NOMO-1 treated with DMSO at 0.1 percent for 48 hours (cell line): ENCODE results near the gene SLC6A17.
A peak's percentile ranks its signal among the peaks of the same experiment; 100 is the strongest.

ENCODE experiments used
- DNase-seq: peaks from one replicate; lab custom pipeline; 2025; ENCODE audit not compliant: unreplicated experiment; lab: John Stamatoyannopoulos, UW

The SLC6A17 gene

DNA sequence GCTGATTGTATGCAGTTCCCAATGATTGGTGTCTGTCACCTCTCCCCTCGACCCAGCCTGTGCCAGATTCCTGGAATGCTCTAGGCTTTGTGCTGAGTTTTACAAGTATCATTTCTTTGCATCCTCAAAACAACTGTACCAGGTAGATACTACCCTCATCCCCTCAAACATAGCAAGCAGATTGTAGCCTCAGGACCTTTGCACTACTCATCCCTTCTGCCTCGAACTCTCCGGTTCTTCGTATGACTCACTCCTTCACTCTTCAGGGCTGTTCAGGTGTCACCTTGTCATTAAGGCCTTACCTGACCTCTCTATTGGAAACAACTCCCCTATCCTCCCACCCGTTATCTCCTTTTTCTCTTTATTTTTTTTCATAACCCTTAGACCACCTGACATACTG, 67.8 kb downstream of the SLC6A17 start:
- no peak for DNase-seq

DNA sequence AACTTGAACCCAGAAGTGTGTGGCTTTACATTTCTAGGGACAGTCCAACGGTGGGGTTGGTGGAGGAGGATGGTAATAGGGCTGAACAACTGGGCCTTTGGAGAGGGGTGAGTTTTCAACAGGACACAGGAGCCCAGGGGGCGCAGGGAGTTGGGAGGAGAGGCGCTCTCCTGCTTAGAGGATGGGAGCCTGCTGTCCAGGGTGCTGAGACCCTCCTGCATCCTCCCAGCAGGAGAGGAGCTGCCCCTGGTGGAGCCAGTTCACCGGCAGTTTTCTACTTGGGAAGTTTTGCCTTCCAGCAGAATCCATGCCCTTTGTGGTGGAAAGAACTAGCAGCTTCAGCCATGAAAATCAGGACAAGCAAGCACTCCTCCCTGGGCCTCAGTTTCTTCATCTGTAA, 68.4 kb downstream of the SLC6A17 start:
- DNase-seq = no peak

DNA sequence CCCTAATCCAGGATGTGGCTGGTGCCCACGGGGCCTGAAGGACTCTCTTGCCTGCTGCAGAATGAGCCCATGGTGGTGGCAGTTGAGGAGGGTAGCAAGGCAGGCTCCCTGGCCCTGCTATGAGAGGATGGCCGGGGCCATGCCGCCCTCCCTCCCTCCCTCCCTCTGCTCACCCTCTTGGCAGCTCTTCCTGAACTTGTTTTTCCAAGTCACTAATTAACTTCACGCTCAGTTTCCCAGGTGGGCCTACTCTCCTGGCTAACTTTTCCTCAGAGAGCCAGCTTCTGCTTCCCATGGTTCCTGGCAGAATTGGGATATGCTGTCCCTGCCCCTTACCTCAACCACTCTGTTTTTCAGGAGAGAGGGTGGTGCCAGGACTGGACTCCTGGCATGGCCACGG, 70.0 kb downstream of the SLC6A17 start:
- DNase-seq = no peak

DNA sequence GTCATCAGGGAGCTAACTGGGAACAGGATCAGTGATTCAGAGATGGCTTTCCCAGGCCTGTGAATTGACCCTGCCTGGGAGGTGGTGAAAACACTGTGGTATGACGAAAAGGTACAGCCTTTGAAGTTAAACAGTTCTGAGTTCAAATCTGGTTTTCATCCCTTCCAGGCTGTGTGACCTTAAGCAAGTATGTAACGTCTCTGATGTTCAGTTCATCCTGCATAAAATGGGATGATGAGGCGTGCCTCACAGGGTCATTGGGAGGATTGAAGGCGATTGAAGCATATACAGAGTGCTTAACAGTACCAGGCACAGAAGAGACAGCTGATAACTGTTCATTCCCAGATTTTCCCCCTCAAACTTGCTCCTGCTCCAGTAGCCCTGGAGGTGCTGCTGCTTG, 70.8 kb downstream of the SLC6A17 start:
- DNase-seq = no peak

DNA sequence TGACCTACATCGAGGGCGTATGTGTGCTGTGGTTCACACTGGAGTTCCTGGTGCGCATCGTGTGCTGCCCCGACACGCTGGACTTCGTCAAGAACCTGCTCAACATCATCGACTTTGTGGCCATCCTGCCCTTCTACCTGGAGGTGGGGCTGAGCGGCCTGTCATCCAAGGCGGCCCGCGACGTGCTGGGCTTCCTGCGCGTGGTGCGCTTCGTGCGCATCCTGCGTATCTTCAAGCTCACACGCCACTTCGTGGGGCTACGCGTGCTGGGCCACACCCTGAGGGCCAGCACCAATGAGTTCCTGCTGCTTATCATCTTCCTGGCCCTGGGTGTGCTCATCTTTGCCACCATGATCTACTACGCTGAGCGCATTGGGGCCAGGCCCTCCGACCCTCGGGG, 72.8 kb downstream of the SLC6A17 start:
- no peak for DNase-seq

DNA sequence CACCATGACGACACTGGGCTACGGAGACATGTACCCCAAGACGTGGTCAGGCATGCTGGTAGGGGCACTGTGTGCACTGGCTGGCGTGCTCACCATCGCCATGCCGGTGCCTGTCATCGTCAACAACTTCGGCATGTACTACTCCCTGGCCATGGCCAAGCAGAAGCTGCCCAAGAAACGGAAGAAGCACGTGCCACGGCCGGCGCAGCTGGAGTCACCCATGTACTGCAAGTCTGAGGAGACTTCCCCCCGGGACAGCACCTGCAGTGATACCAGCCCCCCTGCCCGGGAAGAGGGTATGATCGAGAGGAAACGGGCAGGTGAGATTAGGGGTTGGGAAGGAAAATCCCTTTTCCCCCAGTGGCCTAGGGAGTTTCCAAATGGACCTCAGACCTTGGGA, 73.3 kb downstream of the SLC6A17 start:
- DNase-seq = no peak

DNA sequence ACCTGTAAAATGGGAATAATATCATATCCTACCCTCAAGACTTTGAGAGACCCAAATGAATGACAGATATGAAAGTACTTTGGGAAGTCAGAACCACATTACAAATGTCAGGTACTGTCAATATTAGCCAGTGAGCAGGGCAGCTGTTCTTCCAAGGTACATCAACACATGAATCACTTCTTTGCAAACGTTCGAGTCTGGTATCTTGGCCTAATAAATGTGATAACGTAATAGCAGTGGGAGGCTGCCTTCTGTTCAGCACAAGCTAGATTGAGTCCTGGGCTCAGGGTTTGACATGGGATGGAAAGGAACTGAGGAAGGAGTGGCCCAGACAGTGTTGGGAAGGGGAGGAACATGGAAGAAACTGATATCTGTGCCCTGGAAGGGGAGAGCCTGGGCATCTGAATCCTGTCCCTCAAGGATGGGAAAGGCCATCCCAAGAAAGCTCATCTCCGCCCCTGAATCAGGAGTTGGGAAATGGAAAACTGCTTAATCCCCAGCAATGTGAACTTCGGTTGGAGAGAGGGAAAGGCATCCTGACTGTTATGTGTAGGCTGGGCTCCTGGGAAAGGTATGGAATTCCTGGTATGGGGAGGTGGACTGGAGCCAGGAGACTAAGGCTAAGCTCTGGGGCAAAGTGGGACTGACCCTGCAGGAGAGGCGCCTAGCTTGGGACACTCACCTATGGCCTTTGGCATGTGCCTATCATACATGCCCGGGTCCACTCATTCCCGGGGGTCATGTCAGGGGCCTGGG, 74.1 kb downstream of the SLC6A17 start:
- DNase-seq = no peak

DNA sequence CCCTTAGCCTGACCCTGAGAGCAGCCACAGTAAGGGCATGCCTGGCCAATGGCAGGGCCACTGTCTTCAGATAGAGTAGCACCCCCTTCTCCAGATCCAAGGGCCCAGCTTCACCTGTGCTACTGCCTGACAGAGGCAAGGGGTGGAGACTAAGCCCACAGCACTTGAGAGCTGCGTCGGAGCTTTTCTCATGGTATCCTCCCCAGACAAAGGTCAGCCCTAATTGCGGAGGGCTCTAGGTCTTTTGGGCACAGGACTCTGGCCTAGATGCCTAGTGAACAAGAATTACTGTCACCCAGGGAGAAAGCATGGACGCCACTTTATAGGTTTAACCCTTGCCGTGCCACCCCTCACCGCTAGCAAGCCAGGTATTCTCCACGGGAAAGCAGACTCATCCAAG, 74.9 kb downstream of the SLC6A17 start:
- DNase-seq = no peak

DNA sequence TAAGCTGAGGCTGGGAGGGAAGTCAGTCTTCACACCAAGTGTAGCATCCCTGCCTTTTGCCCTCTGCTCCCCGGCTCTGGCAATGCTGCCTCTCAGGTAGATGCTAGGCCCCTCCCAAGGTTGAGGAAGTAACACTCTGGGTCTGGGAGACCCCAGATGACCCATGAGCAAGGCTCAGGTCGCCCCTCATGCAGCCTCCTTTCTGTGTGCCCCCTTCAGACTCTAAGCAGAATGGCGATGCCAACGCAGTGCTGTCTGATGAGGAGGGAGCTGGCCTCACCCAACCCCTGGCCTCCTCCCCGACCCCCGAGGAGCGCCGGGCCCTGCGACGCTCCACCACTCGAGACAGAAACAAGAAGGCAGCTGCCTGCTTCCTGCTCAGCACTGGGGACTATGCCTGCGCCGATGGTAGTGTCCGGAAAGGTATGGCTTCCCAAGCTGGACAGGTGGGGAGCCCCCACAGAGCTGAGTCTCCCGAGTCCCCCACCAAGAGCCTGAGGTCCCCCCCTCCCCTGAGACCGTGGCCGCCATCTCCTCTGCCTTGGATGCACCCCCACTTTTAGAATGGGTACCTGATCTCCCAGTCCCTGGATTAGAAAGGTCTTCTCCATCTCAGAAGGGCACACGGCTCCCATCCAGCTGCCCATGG, 75.6 kb downstream of the SLC6A17 start:
- no peak for DNase-seq

DNA sequence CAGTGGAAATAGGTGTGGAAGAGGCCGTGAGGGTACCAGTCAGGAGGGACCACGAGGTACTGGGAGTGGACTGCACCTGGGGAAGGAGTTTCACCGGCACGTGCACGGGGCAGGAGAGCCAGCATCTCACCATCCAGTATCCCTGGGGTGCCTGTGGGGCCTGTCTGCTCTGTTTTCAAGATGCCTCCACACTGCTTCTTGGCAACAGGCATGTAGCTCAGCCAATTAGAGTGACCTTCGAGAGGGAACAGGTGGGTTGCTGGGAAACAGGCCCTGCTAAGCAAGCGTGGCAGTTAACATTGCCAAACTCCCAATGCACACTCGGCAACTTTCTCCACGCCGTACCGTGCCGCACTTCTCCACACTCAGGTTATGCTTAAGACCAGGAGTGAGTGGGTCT, 77.5 kb downstream of the SLC6A17 start:
- no peak for DNase-seq

DNA sequence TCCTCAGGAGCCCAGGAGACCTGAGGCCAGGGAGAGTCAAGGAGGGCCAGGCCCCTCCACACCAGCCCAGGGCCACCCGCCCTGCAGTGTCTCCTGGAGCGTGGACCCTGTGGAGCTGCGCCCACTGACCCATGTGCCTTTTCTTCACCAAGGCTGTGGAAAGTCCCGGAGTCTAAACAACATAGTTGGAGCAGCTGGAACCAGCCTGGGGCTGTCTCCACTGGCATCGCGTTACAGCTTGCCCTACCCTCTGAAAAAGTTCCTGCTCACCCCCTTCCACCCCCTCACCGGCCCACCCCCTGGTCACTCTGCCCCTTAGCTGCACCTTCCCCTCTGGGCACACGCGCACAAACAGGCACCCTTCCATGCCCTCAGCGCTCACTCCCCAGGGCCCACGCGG, 78.1 kb downstream of the SLC6A17 start:
- no peak for DNase-seq

DNA sequence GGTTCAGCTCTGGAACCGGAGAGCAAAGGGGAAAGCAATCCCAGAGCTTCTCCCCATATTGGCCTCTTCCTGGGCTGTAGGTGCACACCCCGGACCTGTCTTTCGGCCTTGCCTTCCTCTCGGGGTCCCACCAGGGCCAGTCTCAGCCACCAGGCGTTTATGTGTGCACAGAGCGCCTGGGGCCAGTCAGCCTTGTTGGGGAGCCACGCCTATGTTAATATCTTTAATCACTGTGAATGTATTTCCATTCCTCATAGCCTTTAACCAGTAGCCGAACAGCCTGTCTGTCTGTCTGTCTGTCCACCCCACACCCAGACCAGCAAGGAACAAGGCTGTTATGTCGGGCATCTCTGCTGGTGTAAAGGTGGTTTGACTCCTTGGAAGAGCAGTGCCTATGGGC, 78.6 kb downstream of the SLC6A17 start:
- no peak for DNase-seq

DNA sequence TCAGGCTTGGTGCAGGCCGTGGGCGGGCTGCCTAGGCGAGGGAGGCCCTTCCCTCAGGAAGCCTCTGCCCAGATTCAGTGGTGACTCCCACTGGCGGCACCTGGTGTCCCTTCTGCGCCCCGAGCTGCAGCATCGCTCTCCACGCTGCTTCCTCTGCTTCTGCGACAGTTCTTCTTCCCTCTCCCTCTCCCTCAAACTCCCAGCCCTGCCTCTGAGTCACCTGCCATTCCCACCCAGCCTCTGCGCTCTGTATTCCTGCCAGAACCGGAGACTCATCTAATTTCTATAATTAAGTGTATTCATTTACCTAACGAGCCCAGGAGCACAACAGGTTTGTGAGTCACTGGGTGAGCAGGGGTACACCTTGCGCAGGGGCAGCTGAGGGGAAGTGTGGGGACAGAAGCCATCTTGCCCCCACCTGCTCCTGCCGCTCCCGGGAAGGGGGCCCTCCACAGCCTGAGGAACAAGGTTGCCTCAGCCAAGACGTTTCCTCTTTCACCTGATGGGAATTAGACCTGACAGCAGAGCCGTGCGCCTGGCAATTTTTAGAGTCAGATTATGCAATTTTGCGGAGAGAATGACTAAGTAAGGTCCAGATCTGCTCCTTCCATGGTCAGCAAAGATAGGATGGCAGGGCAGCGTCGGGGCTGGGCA, 79.2 kb downstream of the SLC6A17 start:
- peak; percentile 14 for DNase-seq

DNA sequence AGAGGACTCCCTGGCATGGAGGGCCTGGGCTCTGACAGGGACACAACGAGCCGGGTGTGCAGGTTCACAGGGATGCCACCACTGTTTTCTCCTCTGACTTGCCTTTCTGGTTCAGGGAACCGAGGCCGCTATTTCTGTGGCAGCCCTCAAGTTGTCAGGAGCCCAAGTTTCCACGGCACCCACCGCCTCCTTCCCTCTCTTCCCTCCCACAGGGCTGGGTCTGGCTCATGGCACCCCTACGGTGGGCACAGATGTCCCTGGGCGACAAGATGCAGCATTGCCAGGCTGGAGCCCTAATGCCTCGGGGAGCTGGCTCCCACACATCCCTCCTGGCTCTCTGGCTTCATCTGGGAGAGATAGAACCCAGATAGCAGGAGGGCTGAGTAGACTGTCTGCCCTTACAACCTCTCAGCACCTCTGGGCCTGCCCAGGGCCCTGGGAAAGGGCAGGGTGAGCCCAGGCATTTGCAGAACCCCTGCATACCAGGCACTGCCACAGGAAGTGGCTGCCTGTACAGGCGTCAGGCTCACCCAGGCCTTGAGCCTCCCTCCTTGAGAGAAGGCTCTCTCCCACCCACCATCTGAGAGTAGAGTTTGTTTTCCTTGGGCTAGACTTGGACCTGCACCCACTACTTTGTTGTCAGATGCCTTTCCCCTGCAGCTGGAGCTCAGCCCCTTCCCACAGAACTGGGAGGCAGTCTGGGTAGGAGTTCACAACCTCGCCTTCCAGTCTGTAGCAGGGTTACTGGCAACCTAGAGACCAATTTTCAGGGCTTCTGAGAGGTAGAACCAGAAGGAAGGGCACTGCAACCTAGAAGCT, 80.3 kb downstream of the SLC6A17 start:
- no peak for DNase-seq

DNA sequence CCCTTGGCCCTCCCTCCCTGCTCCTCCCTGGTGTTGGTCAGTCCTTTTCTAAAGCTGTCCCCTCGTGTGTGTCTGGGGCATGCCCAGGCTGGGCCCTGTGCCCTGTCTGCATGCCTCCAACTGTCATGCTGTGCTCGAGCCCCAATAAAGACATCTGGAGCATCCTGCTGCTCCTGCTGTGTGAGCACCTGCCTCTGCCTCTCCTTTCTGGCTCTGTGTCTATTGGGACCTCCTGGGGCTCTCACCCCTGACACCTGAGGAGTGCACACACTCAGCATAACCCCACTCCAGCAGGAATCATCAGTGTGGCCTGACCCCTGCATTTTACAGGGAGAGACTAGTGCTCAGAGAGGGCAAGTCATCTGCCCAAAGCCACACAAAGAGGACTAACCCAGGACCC, 83.6 kb downstream of the SLC6A17 start:
- no peak for DNase-seq

DNA sequence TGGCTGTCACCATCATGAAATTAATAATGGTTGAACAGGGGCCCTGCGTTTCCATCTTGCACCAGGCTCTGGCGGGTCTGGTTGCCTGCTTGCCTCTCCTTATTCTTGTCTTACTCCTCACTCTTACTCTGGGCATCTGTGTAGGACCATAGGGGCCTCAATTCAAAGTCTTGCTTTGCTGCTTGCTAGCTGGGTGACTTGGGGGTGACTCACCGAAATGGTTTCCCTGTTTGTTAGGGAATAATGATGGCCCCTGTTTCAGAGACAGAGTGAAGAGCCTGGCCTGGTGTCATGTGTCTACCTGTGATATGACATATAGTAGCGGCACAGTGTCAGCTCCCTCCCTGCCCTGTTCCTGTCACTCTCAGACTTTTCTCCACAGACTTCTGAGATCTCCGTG, 84.4 kb downstream of the SLC6A17 start:
- DNase-seq = no peak

DNA sequence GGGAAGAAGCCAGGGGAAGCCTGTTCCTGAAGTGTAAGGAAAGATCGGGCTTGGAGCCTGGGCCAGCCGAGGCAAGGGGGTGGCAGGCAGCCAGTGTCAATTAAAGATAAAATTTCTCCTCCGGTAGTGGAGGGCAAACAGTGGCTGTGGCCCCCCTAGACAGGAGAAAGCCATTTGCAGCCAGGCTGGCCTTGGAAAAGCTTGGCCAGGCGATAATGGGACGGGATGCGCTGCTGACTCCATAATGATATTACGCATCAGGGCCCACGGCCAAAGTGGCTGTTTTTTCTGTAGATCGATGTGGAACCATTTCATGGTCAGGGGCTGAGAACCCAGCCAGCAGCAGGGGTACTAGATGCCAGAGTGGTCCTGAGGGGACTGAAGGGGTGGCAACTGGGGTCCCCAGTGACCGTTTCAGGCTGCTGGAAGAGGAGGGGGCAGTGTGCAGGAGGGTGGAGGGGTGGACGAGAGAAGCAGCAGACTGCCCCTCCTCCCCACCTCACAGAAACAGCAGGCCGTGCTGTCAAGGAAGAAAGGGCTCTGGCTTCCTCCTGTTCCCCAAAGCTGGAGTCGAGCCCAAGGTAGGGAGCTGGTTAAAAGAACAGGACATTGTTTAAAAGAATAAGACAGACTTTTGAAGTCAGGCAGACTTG, 85.0 kb downstream of the SLC6A17 start:
- DNase-seq = no peak

DNA sequence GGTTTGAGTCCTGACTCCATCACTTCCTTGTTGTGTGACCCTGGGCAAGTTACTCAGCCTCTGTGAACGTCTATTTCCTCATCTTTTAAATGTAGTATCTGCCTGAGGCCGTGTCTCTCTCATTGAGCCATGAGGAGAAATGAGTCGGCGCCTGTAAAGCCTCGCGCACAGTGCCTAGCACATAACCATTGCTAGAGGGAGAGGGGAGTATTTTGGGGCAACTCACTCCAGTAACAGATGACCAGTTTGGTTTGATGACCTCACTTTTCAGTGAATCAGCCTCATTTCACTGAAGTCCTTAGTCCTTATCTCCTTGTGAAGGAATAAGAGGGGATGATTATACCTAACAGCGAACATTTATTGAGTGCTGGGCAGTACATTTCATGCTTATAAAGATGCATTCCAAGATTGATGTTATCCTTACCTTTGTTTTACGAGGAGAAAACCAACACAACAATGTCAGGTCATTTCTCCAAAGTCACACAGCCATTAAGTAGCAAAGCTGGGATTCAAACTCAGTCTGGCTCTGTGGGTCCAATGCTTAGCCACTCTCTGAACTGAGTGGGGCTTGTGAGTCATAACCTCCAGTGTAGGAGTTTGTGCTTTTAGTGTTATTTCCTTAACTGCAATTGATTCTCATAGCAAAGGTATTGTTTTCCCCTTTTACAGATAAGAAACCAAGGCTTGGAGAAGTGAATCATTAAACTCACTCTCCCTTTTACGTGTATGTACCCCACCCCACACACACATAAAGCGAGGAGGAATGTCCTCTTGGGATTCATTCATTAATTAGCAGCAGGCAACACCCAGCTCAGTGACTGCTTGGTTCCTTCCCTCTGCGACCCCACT, 85.8 kb downstream of the SLC6A17 start:
- peak; percentile 67 for DNase-seq

DNA sequence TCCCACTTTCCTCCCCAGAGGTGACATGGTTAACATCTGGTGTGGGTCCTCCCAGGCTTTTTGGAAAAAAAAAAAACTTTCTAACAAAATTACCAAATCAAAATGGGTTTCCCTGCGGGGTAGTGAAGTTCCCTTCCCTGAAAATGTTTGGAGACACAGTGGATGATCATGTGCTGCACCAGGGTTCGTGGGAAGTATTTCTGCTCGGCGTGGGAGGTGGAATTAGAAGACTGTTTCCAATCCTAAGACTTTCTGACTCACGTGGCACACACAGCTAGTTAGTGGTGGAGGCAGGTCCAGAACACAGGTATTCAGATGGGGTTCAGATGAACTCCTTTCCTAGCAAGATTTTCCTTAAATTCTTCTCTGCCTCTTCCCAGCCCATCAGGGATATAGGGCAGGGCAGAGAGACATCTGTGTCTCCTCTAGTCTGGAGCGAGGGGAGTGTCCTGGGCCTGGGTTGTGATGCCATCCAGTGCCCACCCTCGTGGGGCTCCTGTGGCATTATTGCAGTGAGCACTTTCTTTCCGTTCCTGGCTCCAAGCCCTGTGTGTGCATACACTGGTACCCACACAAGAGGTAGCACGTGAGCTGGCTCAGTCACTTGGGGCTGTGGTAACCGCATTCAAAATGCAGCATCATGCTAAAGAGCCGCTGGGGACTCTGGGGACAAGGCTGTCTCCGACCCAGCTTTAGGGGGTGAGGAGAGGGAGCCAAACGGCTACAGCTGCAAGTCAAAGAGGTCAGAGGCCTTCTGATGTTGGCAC, 87.3 kb downstream of the SLC6A17 start:
- DNase-seq = no peak
